ENCODE results near the gene BAK1. TPM values are rescaled to one million over a fixed set of nuclear protein-coding genes. Genes with fewer than 3 reads are reported as not detected.

The BAK1 gene
- total RNA-seq (2021; ENCODE audit: unreplicated experiment) (18.9 TPM), Bru-seq, nascent RNA (percentile 69 among the genes with signal in this experiment), BruChase-seq, experiment 1, labeled RNA remaining after a 6-hour chase (percentile 69 among the genes with signal in this experiment), BruChase-seq, experiment 2, labeled RNA remaining after a 2-hour chase (percentile 81 among the genes with signal in this experiment)
- polyA plus RNA-seq (2012), result 15.7 and 17.6 TPM in 2 replicates
- long read RNA-seq, transcript BAK1-202 (6 exons, 2,136 nt), result major isoform, 47 of 66 reads
- long read RNA-seq, partial matches to known transcripts, result 7 of 66 reads
- long read RNA-seq, other reads (novel, unspliced or antisense), result 12 of 66 reads

- Histone ChIP-seq H4K20me1 (ENCODE audit: insufficient read depth) (no peaks in the 10 kb centered on the region), H3K9me3 (ENCODE audit: control insufficient read depth in 1 of 2, insufficient read depth in 1 of 2, low read depth in 1 of 2, low read length in 2 of 2) (no peaks in the 10 kb centered on the region), H3K4me2 (ENCODE audit: low read length) (peak within 1 kb of the TSS; percentile 96), H3K9me2 (ENCODE audit: insufficient read depth) (no peaks in the 10 kb centered on the region), H3K4me3 (replicated peaks in 1 of 2; ENCODE audit: low read depth in 1 of 2, low read length in 2 of 2) (peak within 1 kb of the TSS; percentile 90 to 97), H3K9ac (ENCODE audit: low read length) (peak within 1 kb of the TSS; percentile 94), H3K27me3 (ENCODE audit: insufficient read depth, low read length) (no peaks in the 10 kb centered on the region), H3K27ac (ENCODE audit: low read depth, low read length) (peak within 1 kb of the TSS; percentile 75), H2AFZ (ENCODE audit: low read depth, low read length, poor library complexity, severe bottlenecking) (no peak within 1 kb of the TSS), H3K36me3 (ENCODE audit: control insufficient read depth in 1 of 2, insufficient read depth in 2 of 2, low read length in 2 of 2) (peaks cover 2 to 12% of the 10 kb centered on the region in 2 experiments; a peak in 3 of 4 replicates), H3K79me2 (ENCODE audit: insufficient read depth, low read length) (peaks cover 28% of the 10 kb centered on the region), H3K4me1 (ENCODE audit: control insufficient read depth in 1 of 2, insufficient read depth in 2 of 2, low read length in 2 of 2) (peaks cover 16 to 36% of the 10 kb centered on the region in 2 experiments; a peak in 3 of 4 replicates)
- ChIA-PET RAD21 (ENCODE audit: low non-redundant PET in 1 of 2, low total read pairs in 2 of 2, uncharacterized antibody in 2 of 2, unreplicated experiment in 2 of 2) (no interaction called here), CTCF (interaction anchor here (0.7 to 3.1 kb wide), 8 partner anchors 9 to 192 kb away, joined by 3 to 13 read pairs (median 4); partner anchors contain the start of genes ITPR3 and UQCC2), POLR2A (interaction anchor here (0.7 to 1.1 kb wide), 3 partner anchors 10 to 608 kb away, joined by 3 to 5 read pairs (median 3); no protein-coding TSS in a partner anchor)
- ATAC-seq (peak; percentile 96), DNase-seq (ENCODE audit: low read depth, low spot score) (peak; percentile 83)
- TF ChIP-seq ZFX (IDR thresholded peaks at IDR 0.05) (peak; percentile 47; the same call in 1 of the 2 replicates), TCF7L2 (IDR thresholded peaks at IDR 0.05; ENCODE audit: borderline replicate concordance, extremely low read depth, insufficient read depth, insufficient read length) (peak; percentile 25), ELF1 (IDR thresholded peaks at IDR 0.05; ENCODE audit: borderline replicate concordance, low read depth) (no peak), POLR2AphosphoS5 (IDR thresholded peaks at IDR 0.05; ENCODE audit: low read depth, low read length) (peak; percentile 91), CTCF (IDR thresholded peaks at IDR 0.05 in 2 of 3, conservative IDR thresholded peaks at IDR 0.05 in 1 of 3; ENCODE audit: borderline replicate concordance in 1 of 3, insufficient read depth in 1 of 3, low read depth in 2 of 3, low read length in 2 of 3) (peak in 2 of 3 experiments; percentile 33 to 46; a peak in 3 of 6 replicates), JUND (IDR thresholded peaks at IDR 0.05) (no peak), YY1 (IDR thresholded peaks at IDR 0.05; ENCODE audit: extremely low read depth, insufficient replicate concordance, low read depth, low read length) (peak; percentile 28), SP1 (IDR thresholded peaks at IDR 0.05; ENCODE audit: low read depth) (no peak), REST (IDR thresholded peaks at IDR 0.05; ENCODE audit: low read depth) (no peak), POLR2A (IDR thresholded peaks at IDR 0.05; ENCODE audit: borderline replicate concordance, extremely low read depth, insufficient read depth, insufficient read length) (peak; percentile 54)
- TSS peak; percentile 54 for BruUV-seq (replicated peaks)
- intact Hi-C loops (cut with micrococcal nuclease), result loop anchor here (10.0 kb wide), 2 partner anchors 455 to 575 kb away; no protein-coding TSS in a partner anchor
Observed at GRCh38 chr6:33579828-33580714, at the start of gene BAK1. Gene BAK1, minus strand, starts transcription at chr6:33580276. Its CDS starts 2,672 bp downstream, at chr6:33577604.

All from HCT116 (cell line).